Measurements from ENCODE around the gene CCBE1. TPM values are rescaled to one million over a fixed set of nuclear protein-coding genes. Genes with fewer than 3 reads are reported as not detected.

Gene CCBE1
- total and polyA plus RNA-seq, 2 of the 4 experiments (the other 2 are of a cell fraction) = 64.8 to 148 TPM

DNA sequence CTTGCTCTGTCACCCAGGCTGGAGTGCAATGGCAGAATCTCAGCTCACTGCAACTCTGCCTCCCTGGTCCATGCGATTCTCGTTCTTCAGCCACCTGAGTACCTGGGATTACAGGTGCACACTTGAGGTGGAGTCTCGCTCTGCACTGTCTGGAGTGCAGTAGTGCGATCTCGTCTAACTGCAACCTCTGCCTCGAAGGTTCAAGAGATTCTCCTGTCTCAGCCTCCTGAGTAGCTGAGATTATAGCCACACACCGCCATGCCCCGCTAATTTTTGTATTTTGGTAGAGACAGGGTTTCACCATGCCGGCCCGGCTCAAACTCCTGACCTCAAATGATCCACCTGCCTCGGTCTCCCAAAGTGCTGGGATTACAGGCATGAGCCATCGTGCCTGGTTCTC lies 83.3 kb downstream of the CCBE1 start:
- Histone ChIP-seq H2BK20ac (ENCODE audit: low read depth, low read length) (no peak overlapping the region), H4K8ac (ENCODE audit: low read depth in 2 of 2, low read length in 2 of 2) (no peak overlapping the region), H3K4me3 (ENCODE audit: insufficient read depth, low read depth, low read length) (no peak overlapping the region), H2BK15ac (ENCODE audit: low read depth, low read length) (no peak overlapping the region), H3K4ac (ENCODE audit: low read depth, low read length) (no peak overlapping the region), H2AFZ (replicated peaks; ENCODE audit: low read length, poor library complexity) (no peak overlapping the region), H3K9me3 (ENCODE audit: control insufficient read depth, insufficient read depth, low read length) (no peaks in the 10 kb centered on the region), H4K20me1 (ENCODE audit: insufficient read depth, low read length) (no peaks in the 10 kb centered on the region; the same call in 1 of the 2 replicates), H2AK5ac (ENCODE audit: low read depth, low read length) (no peak overlapping the region), H2AK9ac (replicated peaks; ENCODE audit: low read depth, low read length, poor library complexity) (no peak overlapping the region), H3K4me1 (ENCODE audit: control insufficient read depth, insufficient read depth, low read length) (peaks cover 1% of the 10 kb centered on the region; the same call in 1 of the 2 replicates), H3K27ac (ENCODE audit: insufficient read depth, low read length) (no peak overlapping the region), H2BK120ac (ENCODE audit: low read depth, low read length) (no peak overlapping the region), H3K4me2 (ENCODE audit: low read depth, low read length) (no peak overlapping the region), H3K9me1 (ENCODE audit: insufficient read depth, low read length) (no peaks in the 10 kb centered on the region; the same call in 1 of the 2 replicates), H4K5ac (ENCODE audit: low read depth, low read length) (no peak overlapping the region), H3K14ac (replicated peaks; ENCODE audit: low read depth, low read length) (no peak overlapping the region), H4K91ac (ENCODE audit: insufficient read depth, low read depth, low read length) (no peak overlapping the region), H3K23ac (ENCODE audit: low read depth, low read length) (no peak overlapping the region), H3K18ac (ENCODE audit: low read depth, low read length) (no peak overlapping the region), H3K27me3 (ENCODE audit: control insufficient read depth, insufficient read depth, low read length) (no peaks in the 10 kb centered on the region), H3K36me3 (ENCODE audit: control insufficient read depth, insufficient read depth, low read length) (no peaks in the 10 kb centered on the region), H3K9ac (ENCODE audit: low read depth, low read length) (no peak overlapping the region), H2BK5ac (ENCODE audit: low read depth, low read length, poor library complexity, severe bottlenecking) (no peak overlapping the region), H3K56ac (ENCODE audit: extremely low read depth, insufficient read depth, low read length) (no peak overlapping the region), H3K79me1 (ENCODE audit: low read depth in 1 of 2, low read length in 2 of 2) (peaks cover 36 to 59% of the 10 kb centered on the region in 2 experiments)
- no TSS peak for BruUV-seq (replicated peaks)
- ATAC-seq (ENCODE audit: low read depth) (no peak), DNase-seq (no peak)
- ChIA-PET CTCF (no interaction called here), POLR2A (ENCODE audit: unreplicated experiment) (no interaction called here)
- dilution Hi-C loops (cut with HindIII; ENCODE audit: low sequenced_read_pairs, unreplicated experiment) = no loop called here
- WGBS, 2 experiments (ENCODE audit: extremely low coverage in 2 of 2, insufficient read length in 1 of 2) = 96% methylated on average over 5 of the region's 12 CpGs; no CpG with 5 or more reads in 1 of the 2 experiments
- in situ Hi-C loops (cut with MboI; ENCODE audit: low sequenced_read_pairs) = no loop called here
- TF ChIP-seq SMC3 (IDR thresholded peaks at IDR 0.05; ENCODE audit: low read depth, low read length) (no peak), MAZ (IDR thresholded peaks at IDR 0.05; ENCODE audit: borderline replicate concordance, low read depth, low read length) (no peak), POLR2A (IDR thresholded peaks at IDR 0.05; ENCODE audit: low read depth, low read length) (no peak), RFX5 (IDR thresholded peaks at IDR 0.05; ENCODE audit: low read depth, low read length) (no peak), RCOR1 (IDR thresholded peaks at IDR 0.05; ENCODE audit: insufficient replicate concordance, low read length) (no peak), MAFK (IDR thresholded peaks at IDR 0.05; ENCODE audit: low read depth, low read length) (no peak), RAD21 (IDR thresholded peaks at IDR 0.05; ENCODE audit: low read length) (no peak), NFE2L2 (IDR thresholded peaks at IDR 0.05; ENCODE audit: low read depth, low read length) (no peak), MXI1 (IDR thresholded peaks at IDR 0.05; ENCODE audit: borderline replicate concordance, low read depth, low read length) (no peak), USF2 (IDR thresholded peaks at IDR 0.05; ENCODE audit: low read depth, low read length) (no peak), CHD1 (IDR thresholded peaks at IDR 0.05; ENCODE audit: low read depth, low read length) (no peak), FOS (IDR thresholded peaks at IDR 0.05; ENCODE audit: low read depth, low read length) (no peak), BHLHE40 (IDR thresholded peaks at IDR 0.05; ENCODE audit: low read depth, low read length) (no peak), CEBPB (IDR thresholded peaks at IDR 0.05; ENCODE audit: low read depth, low read length) (no peak)
- TF ChIP-seq, protein P1, sequence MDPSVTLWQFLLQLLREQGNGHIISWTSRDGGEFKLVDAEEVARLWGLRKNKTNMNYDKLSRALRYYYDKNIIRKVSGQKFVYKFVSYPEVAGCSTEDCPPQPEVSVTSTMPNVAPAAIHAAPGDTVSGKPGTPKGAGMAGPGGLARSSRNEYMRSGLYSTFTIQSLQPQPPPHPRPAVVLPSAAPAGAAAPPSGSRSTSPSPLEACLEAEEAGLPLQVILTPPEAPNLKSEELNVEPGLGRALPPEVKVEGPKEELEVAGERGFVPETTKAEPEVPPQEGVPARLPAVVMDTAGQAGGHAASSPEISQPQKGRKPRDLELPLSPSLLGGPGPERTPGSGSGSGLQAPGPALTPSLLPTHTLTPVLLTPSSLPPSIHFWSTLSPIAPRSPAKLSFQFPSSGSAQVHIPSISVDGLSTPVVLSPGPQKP (IDR thresholded peaks at IDR 0.05; ENCODE audit: borderline replicate concordance, low read depth, low read length) = no peak
- TF ChIP-seq, protein P2, sequence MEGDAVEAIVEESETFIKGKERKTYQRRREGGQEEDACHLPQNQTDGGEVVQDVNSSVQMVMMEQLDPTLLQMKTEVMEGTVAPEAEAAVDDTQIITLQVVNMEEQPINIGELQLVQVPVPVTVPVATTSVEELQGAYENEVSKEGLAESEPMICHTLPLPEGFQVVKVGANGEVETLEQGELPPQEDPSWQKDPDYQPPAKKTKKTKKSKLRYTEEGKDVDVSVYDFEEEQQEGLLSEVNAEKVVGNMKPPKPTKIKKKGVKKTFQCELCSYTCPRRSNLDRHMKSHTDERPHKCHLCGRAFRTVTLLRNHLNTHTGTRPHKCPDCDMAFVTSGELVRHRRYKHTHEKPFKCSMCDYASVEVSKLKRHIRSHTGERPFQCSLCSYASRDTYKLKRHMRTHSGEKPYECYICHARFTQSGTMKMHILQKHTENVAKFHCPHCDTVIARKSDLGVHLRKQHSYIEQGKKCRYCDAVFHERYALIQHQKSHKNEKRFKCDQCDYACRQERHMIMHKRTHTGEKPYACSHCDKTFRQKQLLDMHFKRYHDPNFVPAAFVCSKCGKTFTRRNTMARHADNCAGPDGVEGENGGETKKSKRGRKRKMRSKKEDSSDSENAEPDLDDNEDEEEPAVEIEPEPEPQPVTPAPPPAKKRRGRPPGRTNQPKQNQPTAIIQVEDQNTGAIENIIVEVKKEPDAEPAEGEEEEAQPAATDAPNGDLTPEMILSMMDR (conservative IDR thresholded peaks at IDR 0.05; ENCODE audit: low read depth, low read length) = no peak
- intact Hi-C loops (cut with micrococcal nuclease) = no loop called here

Measured in IMR-90 (cell line).